OCI-LY3 (cell line): ENCODE data around the gene GCNA.

Experiments used
- H2AFZ ChIP-seq: fragments of 200-600, 300-600 bp; shearing (Covaris generic); 2 replicates; pipeline ENCODE4 v1.6.0; 2014; ENCODE audit warnings: antibody characterized with exemption, low read depth, low read length
- H3K27ac ChIP-seq: fragments of 200-600, 300-600 bp; sonication (generic); 2 replicates; pipeline ENCODE4 v1.5.1; 2014; ENCODE audit warnings: mild to moderate bottlenecking, low read length, moderate library complexity, mixed read lengths
- H3K27me3 ChIP-seq: fragments of 200-600, 300-600 bp; sonication (generic); 2 replicates; pipeline ENCODE4 v1.6.1; 2014; ENCODE audit warnings: low read depth, low read length, mixed read lengths
- H3K36me3 ChIP-seq: fragments of 200-600, 300-600 bp; sonication (generic); replicated peaks from 2 replicates; pipeline ENCODE3; 2014; ENCODE audit warnings: low read depth, low read length, mixed read lengths
- H3K4me1 ChIP-seq: fragments of 300-600, 200-600 bp; sonication (generic); 2 replicates; pipeline ENCODE4 v1.6.1; 2014; ENCODE audit warnings: low read length, mixed read lengths
- H3K4me2 ChIP-seq: fragments of 200-600, 300-600 bp; sonication (generic); 2 replicates; pipeline ENCODE4 v1.6.1; 2014; ENCODE audit warnings: low read length, mixed read lengths
- H3K4me3 ChIP-seq: fragments of 300-600, 200-600 bp; sonication (generic); 2 replicates; pipeline ENCODE4 v1.5.1; 2014; ENCODE audit warnings: antibody characterized with exemption, mild to moderate bottlenecking, low read length, moderate library complexity
- H3K79me2 ChIP-seq: fragments of 300-600, 200-600 bp; shearing (Covaris generic); 2 replicates; pipeline ENCODE4 v1.6.1; 2014; ENCODE audit warnings: mild to moderate bottlenecking, low read length, mixed read lengths
- H3K9ac ChIP-seq: fragments of 300-600, 200-600 bp; shearing (Covaris generic); 2 replicates; pipeline ENCODE4 v1.6.0; 2014; ENCODE audit warnings: mild to moderate bottlenecking, low read length, moderate library complexity
- H3K9me3 ChIP-seq: fragments of 200-600, 300-600 bp; shearing (Covaris generic); 2 replicates; pipeline ENCODE4 v1.6.1; 2014; ENCODE audit warnings: low read length, mixed read lengths; ENCODE audit not compliant: insufficient read depth
- H4K20me1 ChIP-seq: fragments of 200-600, 300-600 bp; sonication (generic); 2 replicates; pipeline ENCODE4 v1.6.1; 2016; ENCODE audit warnings: low read length, mixed read lengths; ENCODE audit not compliant: insufficient read depth
- EZH2phosphoT487 ChIP-seq: fragments of 200-600 bp; shearing (Covaris generic); IDR thresholded peaks from 2 replicates; pipeline ENCODE4 v1.6.1; 2018; ENCODE audit warnings: antibody characterized with exemption, mixed run types, low read depth
- TF ChIP-seq, protein P1 (sequence below): fragments of 200-600, 300-600 bp; sonication (generic); IDR thresholded peaks from 2 replicates; pipeline ENCODE4 v1.5.1; 2014; ENCODE audit warnings: antibody characterized with exemption, low read length, low read depth

GCNA gene

DNA sequence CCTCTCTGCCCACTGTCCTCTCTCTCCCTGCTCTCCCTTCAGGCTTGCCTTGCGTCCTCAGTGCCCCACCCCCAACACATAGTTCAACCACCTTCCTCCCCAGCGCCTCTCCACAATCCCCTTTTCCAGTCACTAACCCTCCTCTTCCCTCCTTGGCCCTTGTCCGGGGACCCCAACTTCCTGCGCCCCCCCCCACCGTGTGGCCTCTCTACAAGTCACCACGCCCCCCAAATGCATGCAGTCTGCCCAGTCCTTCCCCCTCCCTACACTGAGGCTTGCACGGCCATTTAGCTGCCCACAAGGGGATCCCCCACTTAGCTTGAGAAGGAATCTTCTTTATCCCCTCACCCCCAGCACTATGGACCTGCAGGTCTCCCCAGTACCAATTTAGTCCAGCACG lies 39.5 kb downstream of the GCNA start:
- H3K4me1 ChIP-seq = peaks cover 65% of the 10 kb centered on the region
- no peaks in the 10 kb centered on the region for H3K9me3 ChIP-seq
- no peaks in the 10 kb centered on the region for H3K27me3 ChIP-seq
- peak overlapping the region; percentile 63 for H3K4me3 ChIP-seq
- H3K4me2 ChIP-seq = peak overlapping the region; percentile 86
- peak overlapping the region; percentile 65 for H3K27ac ChIP-seq
- TF ChIP-seq, protein P1, sequence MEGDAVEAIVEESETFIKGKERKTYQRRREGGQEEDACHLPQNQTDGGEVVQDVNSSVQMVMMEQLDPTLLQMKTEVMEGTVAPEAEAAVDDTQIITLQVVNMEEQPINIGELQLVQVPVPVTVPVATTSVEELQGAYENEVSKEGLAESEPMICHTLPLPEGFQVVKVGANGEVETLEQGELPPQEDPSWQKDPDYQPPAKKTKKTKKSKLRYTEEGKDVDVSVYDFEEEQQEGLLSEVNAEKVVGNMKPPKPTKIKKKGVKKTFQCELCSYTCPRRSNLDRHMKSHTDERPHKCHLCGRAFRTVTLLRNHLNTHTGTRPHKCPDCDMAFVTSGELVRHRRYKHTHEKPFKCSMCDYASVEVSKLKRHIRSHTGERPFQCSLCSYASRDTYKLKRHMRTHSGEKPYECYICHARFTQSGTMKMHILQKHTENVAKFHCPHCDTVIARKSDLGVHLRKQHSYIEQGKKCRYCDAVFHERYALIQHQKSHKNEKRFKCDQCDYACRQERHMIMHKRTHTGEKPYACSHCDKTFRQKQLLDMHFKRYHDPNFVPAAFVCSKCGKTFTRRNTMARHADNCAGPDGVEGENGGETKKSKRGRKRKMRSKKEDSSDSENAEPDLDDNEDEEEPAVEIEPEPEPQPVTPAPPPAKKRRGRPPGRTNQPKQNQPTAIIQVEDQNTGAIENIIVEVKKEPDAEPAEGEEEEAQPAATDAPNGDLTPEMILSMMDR = no peak
- TF ChIP-seq EZH2phosphoT487 = no peak
- H4K20me1 ChIP-seq = no peaks in the 10 kb centered on the region
- H3K79me2 ChIP-seq = no peaks in the 10 kb centered on the region
- peaks cover 24% of the 10 kb centered on the region for H3K36me3 ChIP-seq
- no peak overlapping the region for H2AFZ ChIP-seq
- H3K9ac ChIP-seq = peak overlapping the region; percentile 48; the same call in 1 of the 2 replicates

DNA sequence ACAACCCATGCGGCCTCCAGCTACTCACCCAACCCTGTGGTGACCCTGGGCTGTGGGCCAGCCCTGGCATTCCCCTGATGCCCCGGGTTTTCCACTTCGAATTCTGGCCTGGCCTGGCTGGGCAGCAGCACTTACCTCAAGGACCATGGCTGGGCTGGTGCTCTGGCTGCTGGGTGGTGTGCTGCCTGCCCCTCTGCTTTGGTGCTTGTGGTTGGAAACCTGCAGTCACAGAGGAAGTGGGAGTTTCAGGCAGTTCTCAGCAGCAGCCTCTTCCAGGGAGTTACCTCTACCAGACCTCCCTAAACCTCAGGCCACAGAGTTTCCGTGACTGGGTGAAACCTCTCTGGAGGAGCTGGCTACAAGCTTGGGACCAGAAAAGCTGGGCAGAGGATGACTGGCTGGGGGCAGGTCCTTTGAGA lies 40.1 kb downstream of the GCNA start, which contains the start of gene CXCR3:
Gene CXCR3 (minus strand): TSS at position 209 of the 419 bp plus-strand sequence. CDS start 62 bp downstream, at position 147.
- TF ChIP-seq EZH2phosphoT487 = no peak
- TF ChIP-seq, protein P1 = no peak
- Histone ChIP-seq H3K9me3 (no peaks in the 10 kb centered on the region), H3K27me3 (no peaks in the 10 kb centered on the region), H4K20me1 (no peaks in the 10 kb centered on the region), H3K36me3 (peaks cover 22% of the 10 kb centered on the region), H3K4me2 (peak within 1 kb of the TSS; percentile 86), H2AFZ (no peak within 1 kb of the TSS), H3K79me2 (no peaks in the 10 kb centered on the region), H3K4me3 (peak within 1 kb of the TSS; percentile 63), H3K9ac (peak within 1 kb of the TSS; percentile 48; the same call in 1 of the 2 replicates), H3K4me1 (peaks cover 71% of the 10 kb centered on the region), H3K27ac (peak within 1 kb of the TSS; percentile 65)

DNA sequence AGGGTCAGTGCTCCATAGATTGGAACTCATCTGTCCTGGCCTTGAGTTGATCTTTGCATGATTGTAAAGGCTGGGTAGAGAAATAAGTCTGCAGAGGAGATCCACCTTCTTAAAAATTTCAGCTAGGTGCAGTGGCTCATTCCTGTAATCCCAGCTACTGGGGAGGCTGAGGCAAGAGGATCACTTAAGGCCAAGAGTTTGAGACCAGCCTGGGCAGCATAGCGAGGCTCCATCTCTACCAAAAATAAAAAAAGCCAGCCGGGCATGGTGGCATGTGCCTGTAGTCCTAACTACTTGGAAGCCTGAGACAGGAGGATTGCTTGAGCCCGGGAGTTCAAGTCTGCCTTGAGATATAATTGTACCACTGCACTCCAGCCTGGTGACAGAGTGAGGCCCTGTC lies 40.5 kb downstream of the GCNA start:
- Histone ChIP-seq H4K20me1 (no peaks in the 10 kb centered on the region), H3K27ac (peak overlapping the region; percentile 65), H3K9ac (peak overlapping the region; percentile 4; the same call in 1 of the 2 replicates), H3K9me3 (no peaks in the 10 kb centered on the region), H3K27me3 (no peaks in the 10 kb centered on the region), H3K4me3 (peak overlapping the region; percentile 63; the same call in 1 of the 2 replicates), H2AFZ (no peak overlapping the region), H3K36me3 (peaks cover 18% of the 10 kb centered on the region), H3K4me2 (peak overlapping the region; percentile 86), H3K79me2 (no peaks in the 10 kb centered on the region), H3K4me1 (peaks cover 76% of the 10 kb centered on the region)
- TF ChIP-seq, protein P1 = no peak
- no peak for TF ChIP-seq EZH2phosphoT487

DNA sequence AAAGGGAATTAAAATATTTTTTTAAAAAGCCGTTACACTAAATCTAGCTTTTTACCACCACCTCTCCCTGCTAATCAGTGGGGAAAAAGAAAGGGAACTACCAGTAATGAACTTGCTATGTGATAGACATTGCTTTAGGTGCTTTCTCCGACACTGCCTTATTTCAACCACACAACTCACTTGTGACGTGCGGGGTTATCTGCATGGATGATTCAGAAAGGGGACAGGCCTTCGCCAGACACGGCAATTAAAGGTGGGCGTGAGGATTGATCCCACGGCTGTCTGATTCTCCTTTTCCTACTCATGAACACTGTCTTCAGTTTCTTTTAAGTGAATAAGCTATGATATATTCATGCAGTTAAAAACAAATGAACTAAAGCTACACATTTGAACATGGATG lies 41.0 kb downstream of the GCNA start:
- Histone ChIP-seq H3K9ac (peak overlapping the region; percentile 4; the same call in 1 of the 2 replicates), H3K36me3 (peaks cover 18% of the 10 kb centered on the region), H3K9me3 (no peaks in the 10 kb centered on the region), H3K27ac (peak overlapping the region; percentile 65), H3K4me1 (peaks cover 80% of the 10 kb centered on the region), H4K20me1 (no peaks in the 10 kb centered on the region), H3K27me3 (no peaks in the 10 kb centered on the region), H3K79me2 (no peaks in the 10 kb centered on the region), H3K4me2 (peak overlapping the region; percentile 86), H2AFZ (no peak overlapping the region), H3K4me3 (no peak overlapping the region)
- TF ChIP-seq, protein P1 = no peak
- TF ChIP-seq EZH2phosphoT487 = no peak
